WTC11 (cell line): Measurements from ENCODE around the gene BLVRA. TPM values are rescaled to one million over a fixed set of nuclear protein-coding genes. Genes with fewer than 3 reads are reported as not detected.

Source experiments
- ATAC-seq: fragments of 200-7000 bp; cut with Tn5 transposase; 2 replicates; pipeline ENCODE4 v1.10.0; 2021; ENCODE audit warnings: mild to moderate bottlenecking, moderate library complexity
- CTCF ChIA-PET: fragments of 300-600 bp; sonication (Branson Sonifier 250); formaldehyde crosslinking; loops from one replicate; lab custom pipeline; 2021; ENCODE audit warnings: antibody characterized with exemption; lab: Charles Lee
- POLR2A ChIA-PET: fragments of 350-600 bp; sonication (Branson Sonifier 250); formaldehyde crosslinking; loops from one replicate; lab custom pipeline; 2021; ENCODE audit warnings: antibody characterized with exemption; lab: Charles Lee
- DNase-seq: peaks from one replicate; pipeline ENCODE4 v3.0.0; 2021; ENCODE audit warnings: low spot score
- H3K27ac Mint-ChIP-seq: 2 replicates; pipeline ENCODE4 v1.8.0; 2021; ENCODE audit warnings: mixed read lengths
- H3K27me3 Mint-ChIP-seq: 2 replicates; pipeline ENCODE4 v1.8.0; 2021; ENCODE audit warnings: low read depth, mild to moderate bottlenecking, moderate library complexity, mixed read lengths
- H3K36me3 Mint-ChIP-seq: 2 replicates; pipeline ENCODE4 v1.8.0; 2021; ENCODE audit warnings: mixed read lengths
- H3K4me1 Mint-ChIP-seq: 2 replicates; pipeline ENCODE4 v1.8.0; 2022; ENCODE audit warnings: mixed read lengths
- H3K4me3 Mint-ChIP-seq: 2 replicates; pipeline ENCODE4 v1.8.0; 2021; ENCODE audit warnings: mild to moderate bottlenecking, moderate library complexity, mixed read lengths
- H3K9me3 Mint-ChIP-seq: 2 replicates; pipeline ENCODE4 v1.8.0; 2021; ENCODE audit warnings: mixed read lengths
- CREM ChIP-seq: sonication (generic); formaldehyde crosslinking; IDR thresholded peaks from 2 replicates; pipeline ENCODE4 v1.8.1; 2022; ENCODE audit warnings: mild to moderate bottlenecking, missing genetic modification reagents, moderate library complexity
- EMX1 ChIP-seq: fragments of 250-450 bp; sonication (Bioruptor Pico); IDR thresholded peaks from 2 replicates; pipeline ENCODE4 v1.8.0; 2021; ENCODE audit warnings: mild to moderate bottlenecking
- ESRRA ChIP-seq: sonication (generic); formaldehyde crosslinking; IDR thresholded peaks from 2 replicates; pipeline ENCODE4 v1.8.1; 2022; ENCODE audit warnings: mild to moderate bottlenecking, missing genetic modification reagents, borderline replicate concordance
- GABPB1 ChIP-seq: sonication (generic); formaldehyde crosslinking; IDR thresholded peaks from 2 replicates; pipeline ENCODE4 v1.8.1; 2023; ENCODE audit warnings: mild to moderate bottlenecking, missing genetic modification reagents
- HMGA2 ChIP-seq: fragments of 250-450 bp; sonication (Bioruptor Pico); IDR thresholded peaks from 2 replicates; pipeline ENCODE4 v1.4.0; 2021; ENCODE audit warnings: mild to moderate bottlenecking, moderate library complexity
- JUN ChIP-seq: sonication (generic); formaldehyde crosslinking; IDR thresholded peaks from 2 replicates; pipeline ENCODE4 v1.8.0; 2023; ENCODE audit warnings: mild to moderate bottlenecking, missing genetic modification reagents
- NR3C1 ChIP-seq: sonication (generic); formaldehyde crosslinking; conservative IDR thresholded peaks from 2 replicates; pipeline ENCODE4 v1.8.1; 2023; ENCODE audit warnings: low read depth, mild to moderate bottlenecking, missing genetic modification reagents
- total RNA-seq: library from RNA; stranded (reverse); gene quantifications from 3 replicates; pipeline ENCODE4 v1.2.3, GENCODE V29; 2021
- TF ChIP-seq, protein P1 (sequence below): fragments of 200-600 bp; IDR thresholded peaks from 2 replicates; pipeline ENCODE4 v1.8.0; 2022; ENCODE audit warnings: antibody characterized with exemption
- TF ChIP-seq, protein P2 (sequence below): sonication (generic); formaldehyde crosslinking; IDR thresholded peaks from 2 replicates; pipeline ENCODE4 v1.8.1; 2023; ENCODE audit warnings: mild to moderate bottlenecking, missing genetic modification reagents
- TF ChIP-seq, protein P3 (sequence below): sonication (generic); formaldehyde crosslinking; IDR thresholded peaks from 2 replicates; pipeline ENCODE4 v1.8.1; 2023; ENCODE audit warnings: mild to moderate bottlenecking, missing genetic modification reagents
- TF ChIP-seq, protein P4 (sequence below): fragments of 250-450 bp; sonication (Bioruptor Pico); conservative IDR thresholded peaks from 2 replicates; pipeline ENCODE4 v1.9.0; 2021; ENCODE audit warnings: mild to moderate bottlenecking
- TF ChIP-seq, protein P5 (sequence below): sonication (generic); formaldehyde crosslinking; IDR thresholded peaks from 2 replicates; pipeline ENCODE4 v1.8.0; 2023; ENCODE audit warnings: missing genetic modification reagents
- TF ChIP-seq, protein P6 (sequence below): sonication (generic); formaldehyde crosslinking; conservative IDR thresholded peaks from 2 replicates; pipeline ENCODE4 v1.8.1; 2022; ENCODE audit warnings: mild to moderate bottlenecking, missing genetic modification reagents
- TF ChIP-seq, protein P7 (sequence below): fragments of 250-450 bp; sonication (Bioruptor Pico); IDR thresholded peaks from 2 replicates; pipeline ENCODE4 v1.9.0; 2021; ENCODE audit warnings: mild to moderate bottlenecking, borderline replicate concordance

Gene BLVRA
- total RNA-seq, 1 experiment from 2014 or later, result 35.5 TPM

DNA sequence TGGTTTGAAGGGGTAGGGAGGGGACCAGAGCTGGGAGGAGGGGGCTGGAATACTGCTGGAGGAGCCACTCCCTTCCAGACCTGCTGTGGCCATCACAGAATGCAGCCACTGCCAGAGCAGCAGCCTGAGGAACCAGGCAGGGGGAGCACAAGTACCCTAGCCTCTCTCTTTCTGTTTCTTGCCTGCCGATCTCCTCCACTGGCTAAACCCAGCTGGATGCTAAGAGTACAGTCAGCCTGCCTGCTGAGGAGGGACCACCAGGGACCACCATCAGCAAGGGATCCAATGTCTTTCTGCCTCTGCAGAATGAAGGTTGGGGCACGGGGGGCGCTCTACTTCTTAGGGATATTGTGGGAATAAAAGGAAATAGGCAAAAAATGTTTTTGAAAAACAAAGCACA lies 4.7 kb downstream of the BLVRA start:
- peak; percentile 33 for DNase-seq
- peak; percentile 73 for ATAC-seq
- TF ChIP-seq JUN (CRISPR knock-in tag) (no peak), GABPB1 (CRISPR knock-in tag) (no peak), NR3C1 (CRISPR knock-in tag) (no peak), CREM (CRISPR knock-in tag) (no peak), HMGA2 (CRISPR knock-in tag) (no peak), EMX1 (CRISPR knock-in tag) (no peak), ESRRA (CRISPR knock-in tag) (no peak)
- TF ChIP-seq, protein P1, sequence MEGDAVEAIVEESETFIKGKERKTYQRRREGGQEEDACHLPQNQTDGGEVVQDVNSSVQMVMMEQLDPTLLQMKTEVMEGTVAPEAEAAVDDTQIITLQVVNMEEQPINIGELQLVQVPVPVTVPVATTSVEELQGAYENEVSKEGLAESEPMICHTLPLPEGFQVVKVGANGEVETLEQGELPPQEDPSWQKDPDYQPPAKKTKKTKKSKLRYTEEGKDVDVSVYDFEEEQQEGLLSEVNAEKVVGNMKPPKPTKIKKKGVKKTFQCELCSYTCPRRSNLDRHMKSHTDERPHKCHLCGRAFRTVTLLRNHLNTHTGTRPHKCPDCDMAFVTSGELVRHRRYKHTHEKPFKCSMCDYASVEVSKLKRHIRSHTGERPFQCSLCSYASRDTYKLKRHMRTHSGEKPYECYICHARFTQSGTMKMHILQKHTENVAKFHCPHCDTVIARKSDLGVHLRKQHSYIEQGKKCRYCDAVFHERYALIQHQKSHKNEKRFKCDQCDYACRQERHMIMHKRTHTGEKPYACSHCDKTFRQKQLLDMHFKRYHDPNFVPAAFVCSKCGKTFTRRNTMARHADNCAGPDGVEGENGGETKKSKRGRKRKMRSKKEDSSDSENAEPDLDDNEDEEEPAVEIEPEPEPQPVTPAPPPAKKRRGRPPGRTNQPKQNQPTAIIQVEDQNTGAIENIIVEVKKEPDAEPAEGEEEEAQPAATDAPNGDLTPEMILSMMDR, result no peak
- TF ChIP-seq, protein P2, sequence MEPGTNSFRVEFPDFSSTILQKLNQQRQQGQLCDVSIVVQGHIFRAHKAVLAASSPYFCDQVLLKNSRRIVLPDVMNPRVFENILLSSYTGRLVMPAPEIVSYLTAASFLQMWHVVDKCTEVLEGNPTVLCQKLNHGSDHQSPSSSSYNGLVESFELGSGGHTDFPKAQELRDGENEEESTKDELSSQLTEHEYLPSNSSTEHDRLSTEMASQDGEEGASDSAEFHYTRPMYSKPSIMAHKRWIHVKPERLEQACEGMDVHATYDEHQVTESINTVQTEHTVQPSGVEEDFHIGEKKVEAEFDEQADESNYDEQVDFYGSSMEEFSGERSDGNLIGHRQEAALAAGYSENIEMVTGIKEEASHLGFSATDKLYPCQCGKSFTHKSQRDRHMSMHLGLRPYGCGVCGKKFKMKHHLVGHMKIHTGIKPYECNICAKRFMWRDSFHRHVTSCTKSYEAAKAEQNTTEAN, result no peak
- TF ChIP-seq, protein P3, sequence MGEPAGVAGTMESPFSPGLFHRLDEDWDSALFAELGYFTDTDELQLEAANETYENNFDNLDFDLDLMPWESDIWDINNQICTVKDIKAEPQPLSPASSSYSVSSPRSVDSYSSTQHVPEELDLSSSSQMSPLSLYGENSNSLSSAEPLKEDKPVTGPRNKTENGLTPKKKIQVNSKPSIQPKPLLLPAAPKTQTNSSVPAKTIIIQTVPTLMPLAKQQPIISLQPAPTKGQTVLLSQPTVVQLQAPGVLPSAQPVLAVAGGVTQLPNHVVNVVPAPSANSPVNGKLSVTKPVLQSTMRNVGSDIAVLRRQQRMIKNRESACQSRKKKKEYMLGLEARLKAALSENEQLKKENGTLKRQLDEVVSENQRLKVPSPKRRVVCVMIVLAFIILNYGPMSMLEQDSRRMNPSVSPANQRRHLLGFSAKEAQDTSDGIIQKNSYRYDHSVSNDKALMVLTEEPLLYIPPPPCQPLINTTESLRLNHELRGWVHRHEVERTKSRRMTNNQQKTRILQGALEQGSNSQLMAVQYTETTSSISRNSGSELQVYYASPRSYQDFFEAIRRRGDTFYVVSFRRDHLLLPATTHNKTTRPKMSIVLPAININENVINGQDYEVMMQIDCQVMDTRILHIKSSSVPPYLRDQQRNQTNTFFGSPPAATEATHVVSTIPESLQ (CRISPR knock-in tag), result no peak
- TF ChIP-seq, protein P4, sequence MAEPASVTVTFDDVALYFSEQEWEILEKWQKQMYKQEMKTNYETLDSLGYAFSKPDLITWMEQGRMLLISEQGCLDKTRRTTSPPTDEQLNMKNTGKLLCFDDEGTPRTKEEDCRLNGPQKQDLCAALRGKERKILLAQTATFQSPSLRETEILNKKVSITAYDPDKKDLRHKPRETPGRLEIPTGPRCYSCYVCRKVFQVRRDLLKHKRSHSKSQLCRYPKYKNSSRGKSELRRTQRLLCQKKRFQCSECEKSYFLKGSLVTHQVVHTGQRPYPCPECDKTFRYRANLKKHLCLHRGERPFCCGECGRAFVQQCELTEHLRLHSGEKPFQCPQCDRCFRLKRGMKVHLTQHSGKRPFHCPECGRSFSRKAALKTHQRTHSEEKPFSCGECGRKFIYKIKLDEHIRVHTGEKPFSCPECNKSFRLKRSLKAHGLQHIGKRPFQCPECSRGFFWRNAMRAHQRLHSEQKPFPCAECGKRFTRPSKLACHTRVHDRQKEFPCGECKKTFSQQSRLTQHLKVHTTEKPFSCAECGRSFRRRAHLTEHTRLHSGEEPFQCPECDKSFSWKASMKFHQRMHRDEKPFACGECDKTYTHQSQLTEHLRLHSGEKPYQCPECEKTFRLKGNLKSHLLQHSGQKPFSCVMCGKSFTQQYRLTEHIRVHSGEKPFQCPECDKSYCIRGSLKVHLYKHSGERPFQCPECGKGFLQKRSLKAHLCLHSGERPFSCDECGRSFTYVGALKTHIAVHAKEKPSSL (CRISPR knock-in tag), result no peak
- TF ChIP-seq, protein P5, sequence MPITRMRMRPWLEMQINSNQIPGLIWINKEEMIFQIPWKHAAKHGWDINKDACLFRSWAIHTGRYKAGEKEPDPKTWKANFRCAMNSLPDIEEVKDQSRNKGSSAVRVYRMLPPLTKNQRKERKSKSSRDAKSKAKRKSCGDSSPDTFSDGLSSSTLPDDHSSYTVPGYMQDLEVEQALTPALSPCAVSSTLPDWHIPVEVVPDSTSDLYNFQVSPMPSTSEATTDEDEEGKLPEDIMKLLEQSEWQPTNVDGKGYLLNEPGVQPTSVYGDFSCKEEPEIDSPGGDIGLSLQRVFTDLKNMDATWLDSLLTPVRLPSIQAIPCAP, result no peak
- TF ChIP-seq, protein P6, sequence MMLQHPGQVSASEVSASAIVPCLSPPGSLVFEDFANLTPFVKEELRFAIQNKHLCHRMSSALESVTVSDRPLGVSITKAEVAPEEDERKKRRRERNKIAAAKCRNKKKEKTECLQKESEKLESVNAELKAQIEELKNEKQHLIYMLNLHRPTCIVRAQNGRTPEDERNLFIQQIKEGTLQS, result no peak
- TF ChIP-seq, protein P7, sequence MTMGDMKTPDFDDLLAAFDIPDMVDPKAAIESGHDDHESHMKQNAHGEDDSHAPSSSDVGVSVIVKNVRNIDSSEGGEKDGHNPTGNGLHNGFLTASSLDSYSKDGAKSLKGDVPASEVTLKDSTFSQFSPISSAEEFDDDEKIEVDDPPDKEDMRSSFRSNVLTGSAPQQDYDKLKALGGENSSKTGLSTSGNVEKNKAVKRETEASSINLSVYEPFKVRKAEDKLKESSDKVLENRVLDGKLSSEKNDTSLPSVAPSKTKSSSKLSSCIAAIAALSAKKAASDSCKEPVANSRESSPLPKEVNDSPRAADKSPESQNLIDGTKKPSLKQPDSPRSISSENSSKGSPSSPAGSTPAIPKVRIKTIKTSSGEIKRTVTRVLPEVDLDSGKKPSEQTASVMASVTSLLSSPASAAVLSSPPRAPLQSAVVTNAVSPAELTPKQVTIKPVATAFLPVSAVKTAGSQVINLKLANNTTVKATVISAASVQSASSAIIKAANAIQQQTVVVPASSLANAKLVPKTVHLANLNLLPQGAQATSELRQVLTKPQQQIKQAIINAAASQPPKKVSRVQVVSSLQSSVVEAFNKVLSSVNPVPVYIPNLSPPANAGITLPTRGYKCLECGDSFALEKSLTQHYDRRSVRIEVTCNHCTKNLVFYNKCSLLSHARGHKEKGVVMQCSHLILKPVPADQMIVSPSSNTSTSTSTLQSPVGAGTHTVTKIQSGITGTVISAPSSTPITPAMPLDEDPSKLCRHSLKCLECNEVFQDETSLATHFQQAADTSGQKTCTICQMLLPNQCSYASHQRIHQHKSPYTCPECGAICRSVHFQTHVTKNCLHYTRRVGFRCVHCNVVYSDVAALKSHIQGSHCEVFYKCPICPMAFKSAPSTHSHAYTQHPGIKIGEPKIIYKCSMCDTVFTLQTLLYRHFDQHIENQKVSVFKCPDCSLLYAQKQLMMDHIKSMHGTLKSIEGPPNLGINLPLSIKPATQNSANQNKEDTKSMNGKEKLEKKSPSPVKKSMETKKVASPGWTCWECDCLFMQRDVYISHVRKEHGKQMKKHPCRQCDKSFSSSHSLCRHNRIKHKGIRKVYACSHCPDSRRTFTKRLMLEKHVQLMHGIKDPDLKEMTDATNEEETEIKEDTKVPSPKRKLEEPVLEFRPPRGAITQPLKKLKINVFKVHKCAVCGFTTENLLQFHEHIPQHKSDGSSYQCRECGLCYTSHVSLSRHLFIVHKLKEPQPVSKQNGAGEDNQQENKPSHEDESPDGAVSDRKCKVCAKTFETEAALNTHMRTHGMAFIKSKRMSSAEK, result no peak
- Mint-ChIP-seq H3K9me3 (no peaks in the 10 kb centered on the region), H3K27ac (no peak overlapping the region), H3K27me3 (peaks cover 15% of the 10 kb centered on the region), H3K36me3 (no peaks in the 10 kb centered on the region), H3K4me3 (no peak overlapping the region), H3K4me1 (peaks cover 38% of the 10 kb centered on the region)
- CTCF ChIA-PET, result interaction anchor here (0.6 to 4.5 kb wide), 5 partner anchors 26 to 180 kb away, joined by 3 to 19 read pairs (median 3); partner anchors contain the start of gene STK17A
- POLR2A ChIA-PET, result no interaction called here
